ENCODE results near the gene CKMT2.

DNA sequence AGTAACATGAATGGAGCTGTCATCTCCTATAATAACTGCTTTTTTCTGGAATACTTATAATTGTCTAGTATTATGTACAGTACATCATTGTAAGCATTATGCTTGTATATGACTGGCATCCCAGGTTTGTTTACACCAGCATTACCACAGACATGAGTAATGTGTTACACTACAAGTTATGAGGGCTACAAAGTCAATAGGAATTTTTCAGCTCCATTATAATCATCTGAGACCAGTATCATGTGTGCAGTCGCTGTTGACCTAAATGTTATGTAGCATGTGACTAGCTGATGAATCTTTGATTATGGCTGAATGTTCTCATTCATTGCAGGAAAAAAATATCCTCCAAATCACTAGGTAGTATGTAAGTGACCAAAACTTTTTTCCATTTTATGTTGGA lies 70.4 kb downstream of the CKMT2 start:
- TF ChIP-seq CTCF (IDR thresholded peaks at IDR 0.05) (no peak), POLR2AphosphoS5 (IDR thresholded peaks at IDR 0.05) (no peak), EP300 (IDR thresholded peaks at IDR 0.05) (no peak), POLR2A (IDR thresholded peaks at IDR 0.05) (no peak)

All from suprapubic skin (tissue), 4 donors.